CD4-positive, CD25-positive, alpha-beta regulatory T cell (primary cell): ENCODE measurements around the gene INPP5B. TPM values are rescaled to one million over a fixed set of nuclear protein-coding genes. Genes with fewer than 3 reads are reported as not detected.
A peak's percentile ranks its signal among the peaks of the same experiment; 100 is the strongest.
"Not testable (repeated sequence)": the region's sequence is repeated elsewhere in the genome, so short reads cannot be mapped to it uniquely, and the experiment has no call there.

Source experiments
- ATAC-seq, 2 donors: fragments of 150-1000 bp; cut with Tn5 transposase; one replicate each; pipeline ENCODE4 v1.10.0; 2021; ENCODE audit warnings: low read depth in 2 of 2, moderate number of reproducible peaks in 2 of 2, moderate library complexity in 1 of 2
- DNase-seq, 3 donors: peaks; one replicate each; pipeline versions ENCODE4 v3.0.0 to v3.0.0-alpha.2; 2012 to 2022; ENCODE audit warnings: mixed read lengths in 1 of 3
- H3K27ac ChIP-seq: one replicate; pipeline ENCODE4 v1.7.0; 2013; ENCODE audit warnings: mild to moderate bottlenecking, low read length; ENCODE audit not compliant: insufficient read depth, poor library complexity, severe bottlenecking
- H3K27me3 ChIP-seq: one replicate; pipeline ENCODE4 v1.7.0; 2013; ENCODE audit warnings: low read length; ENCODE audit not compliant: control insufficient read depth, insufficient read depth
- H3K36me3 ChIP-seq: one replicate; pipeline ENCODE4 v1.7.0; 2013; ENCODE audit warnings: mild to moderate bottlenecking, low read length, moderate library complexity; ENCODE audit not compliant: control insufficient read depth, insufficient read depth
- H3K4me1 ChIP-seq: 2 replicates; pipeline ENCODE4 v1.7.0; 2013; ENCODE audit warnings: mild to moderate bottlenecking, low read length; ENCODE audit not compliant: insufficient read depth, control insufficient read depth, poor library complexity, severe bottlenecking
- H3K4me3 ChIP-seq: one replicate; pipeline ENCODE4 v1.7.0; 2013; ENCODE audit warnings: low read depth, mild to moderate bottlenecking, low read length, moderate library complexity
- H3K9me3 ChIP-seq, 2 experiments: 1 replicate in 1 of 2; 2 replicates in 1 of 2; pipeline ENCODE4 v1.7.0; 2013; ENCODE audit warnings: low read length in 2 of 2, mild to moderate bottlenecking in 1 of 2, moderate library complexity in 1 of 2; ENCODE audit not compliant: control insufficient read depth in 2 of 2
- H3K27ac Mint-ChIP-seq, 3 donors: one replicate each; pipeline ENCODE4 v1.8.0; 2020 to 2022; ENCODE audit warnings: mild to moderate bottlenecking in 3 of 3, mixed read lengths in 3 of 3, moderate library complexity in 2 of 3
- H3K27me3 Mint-ChIP-seq: one replicate; pipeline ENCODE4 v1.8.0; 2022; ENCODE audit warnings: mild to moderate bottlenecking, mixed read lengths
- H3K36me3 Mint-ChIP-seq: one replicate; pipeline ENCODE4 v1.8.0; 2020; ENCODE audit warnings: mixed read lengths
- H3K4me1 Mint-ChIP-seq, 4 donors: one replicate each; pipeline ENCODE4 v1.8.0; 2020 to 2022; ENCODE audit warnings: mixed read lengths in 4 of 4, mild to moderate bottlenecking in 1 of 4
- H3K4me3 Mint-ChIP-seq, 4 donors: one replicate each; pipeline ENCODE4 v1.8.0; 2020 to 2022; ENCODE audit warnings: mild to moderate bottlenecking in 4 of 4, mixed read lengths in 4 of 4, moderate library complexity in 3 of 4
- H3K9me3 Mint-ChIP-seq, 7 donors: one replicate each; pipeline ENCODE4 v1.8.0; 2020 to 2022; ENCODE audit warnings: mixed read lengths in 7 of 7, mild to moderate bottlenecking in 3 of 7, moderate library complexity in 2 of 7
- polyA plus RNA-seq, 4 donors: library from polyadenylated mRNA; unstranded; fragments of 300-500 nt; fragmentation: Illumina TruSeq; gene quantifications; one replicate each; pipeline ENCODE4 v1.2.3, GENCODE V29; 2021
- total RNA-seq: library from RNA; stranded (reverse); gene quantifications from one replicate; pipeline ENCODE4 v1.2.3, GENCODE V29; 2022

The INPP5B gene
- total and polyA plus RNA-seq, 5 donors from 2014 or later, result 15.4 to 23.8 (median 19.2) TPM

GRCh38 chr1:37945743-37946702 is 830 bp downstream of the INPP5B start:
- Mint-ChIP-seq H3K27ac (peak overlapping the region in 1 of 3 donors; percentile 76), H3K4me1 (peaks cover 0 to 12% (median 5%) of the 10 kb centered on the region in 4 donors), H3K9me3 (peaks cover 0 to 5% (median 0%) of the 10 kb centered on the region in 7 donors), H3K36me3 (no peaks in the 10 kb centered on the region), H3K4me3 (peak overlapping the region in 2 of 4 donors; percentile 85 to 88), H3K27me3 (no peaks in the 10 kb centered on the region)
- H3K4me1 ChIP-seq, result no peaks in the 10 kb centered on the region
- DNase-seq (no peak), ATAC-seq (no peak)
- H3K27ac ChIP-seq, result no peak overlapping the region
- H3K9me3 ChIP-seq, result no peaks in the 10 kb centered on the region
- H3K27me3 ChIP-seq, result no peaks in the 10 kb centered on the region
- H3K36me3 ChIP-seq, result no peaks in the 10 kb centered on the region
- no peak overlapping the region for H3K4me3 ChIP-seq

GRCh38 chr1:37945251-37945650 is 1.6 kb downstream of the INPP5B start:
- Histone ChIP-seq H3K4me1 (no peaks in the 10 kb centered on the region), H3K27me3 (no peaks in the 10 kb centered on the region), H3K36me3 (no peaks in the 10 kb centered on the region), H3K27ac (no peak overlapping the region), H3K9me3 (no peaks in the 10 kb centered on the region), H3K4me3 (no peak overlapping the region)
- ATAC-seq, result no peak
- peaks cover 0 to 2% (median 0%) of the 10 kb centered on the region in 7 donors for H3K9me3 Mint-ChIP-seq
- no peak overlapping the region for H3K27ac Mint-ChIP-seq
- H3K4me1 Mint-ChIP-seq, result peaks cover 0 to 12% (median 5%) of the 10 kb centered on the region in 4 donors
- no peaks in the 10 kb centered on the region for H3K27me3 Mint-ChIP-seq
- no peaks in the 10 kb centered on the region for H3K36me3 Mint-ChIP-seq
- DNase-seq, result no peak
- H3K4me3 Mint-ChIP-seq, result no peak overlapping the region

- no peak overlapping the region for H3K27ac ChIP-seq
- Mint-ChIP-seq H3K9me3 (peaks cover 0 to 2% (median 0%) of the 10 kb centered on the region in 7 donors), H3K27ac (no peak overlapping the region), H3K36me3 (no peaks in the 10 kb centered on the region), H3K27me3 (no peaks in the 10 kb centered on the region), H3K4me3 (no peak overlapping the region), H3K4me1 (peaks cover 0 to 12% (median 5%) of the 10 kb centered on the region in 4 donors)
- H3K4me1 ChIP-seq, result no peaks in the 10 kb centered on the region
- ATAC-seq (no peak), DNase-seq (no peak)
- H3K9me3 ChIP-seq, result no peaks in the 10 kb centered on the region
- H3K27me3 ChIP-seq, result no peaks in the 10 kb centered on the region
- H3K36me3 ChIP-seq, result no peaks in the 10 kb centered on the region
- H3K4me3 ChIP-seq, result no peak overlapping the region
Measured at GRCh38 chr1:37944816-37945215, 2.0 kb downstream of the INPP5B start.

DNA sequence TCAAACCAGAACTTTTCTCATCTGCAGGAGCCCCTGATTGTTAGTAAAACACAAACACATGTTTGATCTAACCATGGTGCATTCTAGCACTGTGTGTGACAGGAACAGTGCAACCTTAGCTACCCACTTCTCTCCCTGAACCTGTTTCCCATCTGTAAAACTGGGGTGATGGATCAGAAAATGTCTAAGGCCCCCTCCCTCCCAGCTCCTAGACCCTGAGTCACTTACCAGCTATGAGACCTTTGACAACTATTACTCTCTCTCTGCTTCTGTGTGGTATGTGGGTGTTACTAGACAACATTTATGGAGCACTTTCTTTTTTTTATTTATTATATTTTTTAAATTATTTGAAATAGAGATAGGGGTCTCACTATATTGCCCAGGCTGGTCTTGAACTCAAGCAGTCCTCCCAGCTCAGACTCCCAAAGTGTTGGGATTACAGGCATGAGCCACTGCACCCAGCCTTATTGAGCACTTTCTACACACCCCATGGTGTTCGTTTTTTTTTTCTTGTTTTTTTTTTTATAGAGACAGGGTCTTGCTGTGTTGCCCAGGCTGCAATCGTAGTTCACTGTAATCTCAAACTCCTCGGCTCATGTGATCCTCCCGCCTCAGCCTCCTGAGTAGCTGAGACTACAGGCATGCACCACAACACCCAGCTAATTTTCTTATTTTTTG is 2.6 kb downstream of the INPP5B start:
- ATAC-seq (no peak), DNase-seq (no peak)
- Histone ChIP-seq H3K27me3 (no peaks in the 10 kb centered on the region), H3K4me3 (no peak overlapping the region), H3K4me1 (no peaks in the 10 kb centered on the region), H3K36me3 (no peaks in the 10 kb centered on the region), H3K9me3 (no peaks in the 10 kb centered on the region), H3K27ac (no peak overlapping the region)
- Mint-ChIP-seq H3K9me3 (peaks cover 0 to 2% (median 0%) of the 10 kb centered on the region in 7 donors), H3K36me3 (no peaks in the 10 kb centered on the region), H3K27me3 (no peaks in the 10 kb centered on the region), H3K4me3 (no peak overlapping the region), H3K4me1 (peaks cover 0 to 12% (median 5%) of the 10 kb centered on the region in 4 donors), H3K27ac (no peak overlapping the region)

DNA sequence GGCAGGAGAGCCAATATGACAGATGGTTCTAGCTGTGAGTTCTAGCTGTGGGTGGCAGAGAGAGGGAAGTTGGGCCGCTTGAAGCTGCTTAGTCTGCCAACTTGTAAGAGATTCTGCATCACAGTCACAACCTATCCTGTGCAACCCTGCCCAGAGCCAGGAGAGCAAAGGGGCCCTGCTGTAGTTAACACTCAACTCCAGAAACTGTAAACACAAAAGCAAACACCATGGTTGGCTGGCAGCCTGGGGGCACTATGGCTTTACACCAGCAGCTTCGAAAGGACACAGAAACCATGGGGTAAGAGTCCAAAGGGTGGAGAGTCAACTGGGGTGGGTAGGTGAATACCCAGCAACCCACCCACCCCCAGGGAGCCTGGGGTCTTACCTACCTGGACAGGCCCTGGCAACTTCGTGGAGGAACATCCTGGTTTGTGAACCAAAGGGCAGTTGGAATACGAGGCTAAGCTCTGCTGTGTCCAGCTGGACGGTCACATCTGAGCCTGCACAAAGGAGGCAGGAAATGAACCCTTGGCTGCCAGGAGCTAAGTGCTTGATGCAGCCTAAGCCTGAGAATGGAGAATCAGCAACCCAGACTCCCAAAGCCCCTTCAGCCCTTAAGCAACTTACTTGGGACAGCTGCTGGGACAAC is 6.4 kb downstream of the INPP5B start:
- no peak overlapping the region for H3K27ac Mint-ChIP-seq

GRCh38 chr1:37936760-37937159 is 10.1 kb downstream of the INPP5B start:
- not testable (repeated sequence) for H3K27ac Mint-ChIP-seq, H3K36me3 ChIP-seq, H3K36me3 Mint-ChIP-seq, H3K27me3 Mint-ChIP-seq, ATAC-seq, H3K9me3 Mint-ChIP-seq, H3K4me3 ChIP-seq, DNase-seq, H3K9me3 ChIP-seq, H3K27me3 ChIP-seq, H3K4me1 Mint-ChIP-seq, H3K4me1 ChIP-seq, H3K27ac ChIP-seq, H3K4me3 Mint-ChIP-seq

More for the DNA sequence above, 6.4 kb downstream of the INPP5B start:
- Mint-ChIP-seq H3K4me1 (no peaks in the 10 kb centered on the region), H3K4me3 (no peak overlapping the region), H3K9me3 (peaks cover 0 to 2% (median 0%) of the 10 kb centered on the region in 7 donors), H3K27me3 (no peaks in the 10 kb centered on the region), H3K36me3 (no peaks in the 10 kb centered on the region)
- Histone ChIP-seq H3K4me3 (no peak overlapping the region), H3K9me3 (no peaks in the 10 kb centered on the region), H3K36me3 (no peaks in the 10 kb centered on the region), H3K27ac (no peak overlapping the region), H3K4me1 (no peaks in the 10 kb centered on the region), H3K27me3 (no peaks in the 10 kb centered on the region)
- no peak for ATAC-seq
- DNase-seq, result no peak

DNA sequence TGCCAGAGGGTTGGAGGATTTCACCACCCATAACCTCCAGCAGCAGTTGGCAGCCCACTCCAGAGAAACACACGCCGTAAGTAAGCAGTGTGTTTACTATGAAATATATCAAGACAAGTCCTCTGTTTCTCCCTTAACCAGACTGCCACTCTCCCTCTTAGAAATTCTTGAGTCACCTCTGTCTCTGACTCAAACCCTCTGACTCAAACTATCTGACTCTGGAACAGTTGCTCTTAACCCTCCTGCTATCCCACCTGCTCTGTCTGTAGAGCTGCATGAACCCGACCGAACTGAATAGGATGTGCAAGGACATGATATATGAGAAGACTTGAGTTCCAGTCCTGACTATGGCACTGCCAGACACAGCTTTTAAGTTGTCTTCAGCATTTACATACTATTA is 14.1 kb downstream of the INPP5B start:
- H3K9me3 Mint-ChIP-seq, result no peaks in the 10 kb centered on the region
- H3K4me3 ChIP-seq, result no peak overlapping the region
- no peak overlapping the region for H3K27ac ChIP-seq
- DNase-seq, result no peak
- peaks cover 25% of the 10 kb centered on the region for H3K4me1 ChIP-seq
- H3K27ac Mint-ChIP-seq, result peak overlapping the region in 1 of 3 donors; percentile 1
- no peaks in the 10 kb centered on the region for H3K9me3 ChIP-seq
- no peaks in the 10 kb centered on the region for H3K27me3 Mint-ChIP-seq
- H3K4me3 Mint-ChIP-seq, result peak overlapping the region; percentile 50 to 78 (median 67)
- H3K36me3 Mint-ChIP-seq, result no peaks in the 10 kb centered on the region
- ATAC-seq, result no peak
- H3K27me3 ChIP-seq, result no peaks in the 10 kb centered on the region
- peaks cover 9 to 40% (median 28%) of the 10 kb centered on the region in 4 donors for H3K4me1 Mint-ChIP-seq
- H3K36me3 ChIP-seq, result no peaks in the 10 kb centered on the region
